Stimulated activated CD8-positive, alpha-beta memory T cell treated with anti-CD3 and anti-CD28 coated beads, Interleukin-4, amount 100 ng/mL, for 4 hours (primary cell): ENCODE data around the gene TYMP.
A peak's percentile ranks its signal among the peaks of the same experiment; 100 is the strongest.

Experiments
- DNase-seq, 2 donors: peaks; one replicate each; pipeline ENCODE4 v3.0.0-alpha.2; 2020; ENCODE audit warnings: low read depth in 2 of 2, low spot score in 1 of 2

The TYMP gene

DNA sequence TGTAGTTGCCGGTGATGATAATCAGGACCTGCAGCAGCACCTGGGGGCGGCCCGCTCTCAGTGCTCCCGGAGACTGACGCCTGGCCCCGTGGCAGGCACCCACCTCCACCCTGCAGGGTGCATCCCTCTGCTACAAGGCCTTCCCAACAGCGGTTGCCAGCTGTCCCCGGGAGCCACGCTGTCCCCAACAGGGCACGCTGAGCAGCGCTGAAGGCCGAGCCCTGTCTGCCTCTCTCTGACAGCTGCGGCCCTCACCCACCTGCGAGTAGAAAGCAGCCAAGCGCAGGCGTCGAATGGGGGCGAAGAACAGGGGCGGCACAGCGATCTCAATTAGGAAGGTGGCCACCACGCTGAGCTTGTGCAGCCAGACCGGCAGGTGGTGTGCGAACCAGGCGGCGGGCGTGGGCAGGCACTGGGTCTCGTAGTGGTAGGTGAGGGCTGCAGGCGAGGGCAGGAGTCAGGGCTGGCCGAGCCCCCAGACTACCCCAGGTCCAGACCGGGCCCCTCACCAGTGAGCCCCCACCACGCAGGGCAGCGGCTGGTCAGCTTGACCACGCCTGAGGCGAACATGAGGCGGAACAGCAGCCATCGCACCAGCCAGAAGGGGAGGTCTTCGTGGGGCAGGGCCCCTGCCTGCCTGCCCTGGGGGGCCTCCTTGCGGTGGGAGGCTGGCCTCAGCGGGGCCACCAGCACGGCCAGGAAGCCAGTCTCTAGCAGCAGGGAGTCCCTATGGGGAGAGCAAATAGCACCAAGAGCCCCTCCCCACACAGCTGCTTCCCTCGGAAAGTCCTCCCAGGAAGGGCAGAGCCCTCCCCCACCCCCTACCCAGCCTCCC, 23.8 kb downstream of the TYMP start:
- DNase-seq, result no peak

DNA sequence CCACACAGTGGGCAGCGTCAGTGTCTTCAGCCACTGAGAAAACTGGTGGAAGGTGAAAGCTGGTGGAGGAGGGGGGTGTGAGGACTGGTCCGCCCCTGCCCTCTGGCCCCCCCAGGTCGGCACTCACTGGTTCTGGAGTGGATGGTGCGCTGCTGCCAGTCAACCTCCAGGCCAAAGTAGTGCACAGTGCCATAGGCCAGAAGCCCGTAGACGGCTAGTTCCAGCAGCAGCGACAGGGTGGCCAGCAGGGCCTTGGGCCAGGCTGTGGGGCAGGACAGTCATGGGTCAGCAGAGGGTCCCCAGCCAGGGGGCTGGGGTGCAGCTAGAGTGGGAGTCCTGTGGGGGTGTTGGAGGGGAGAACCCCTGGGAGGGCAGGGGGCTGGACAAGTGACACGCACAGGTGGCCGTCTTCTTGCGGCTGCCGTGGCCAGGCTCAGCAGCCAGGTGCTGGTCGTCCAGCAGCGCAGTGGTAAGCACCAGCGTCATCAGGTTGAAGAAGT, 24.5 kb downstream of the TYMP start:
- DNase-seq, result no peak

GRCh38 chr22:50504369-50505211, 25.2 kb downstream of the TYMP start:
- DNase-seq, result no peak

- DNase-seq, result no peak
These were observed 26.2 kb downstream of the TYMP start for GRCh38 chr22:50503475-50504145.

- DNase-seq, result no peak
These were observed 27.0 kb downstream of the TYMP start for GRCh38 chr22:50502628-50503474.

DNA sequence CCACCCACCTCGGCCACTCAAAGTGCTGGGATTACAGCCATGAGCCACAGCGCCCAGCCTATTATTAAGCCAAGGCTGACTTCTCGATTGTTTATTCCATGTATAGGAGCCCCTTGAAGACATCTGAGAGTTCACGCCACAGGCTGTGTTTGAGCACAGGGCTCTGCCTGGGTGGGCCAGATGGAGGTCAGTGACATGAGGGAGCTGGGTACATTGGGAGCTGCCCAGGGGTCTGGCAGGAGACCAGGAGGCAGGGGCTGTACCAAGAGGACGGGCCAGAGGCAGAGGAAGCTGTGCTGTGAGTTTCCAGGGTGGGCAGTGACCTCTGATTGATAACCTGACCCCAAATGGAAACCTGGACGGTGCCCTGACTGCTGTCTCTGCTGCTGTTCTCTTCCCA, 27.7 kb downstream of the TYMP start:
- no peak for DNase-seq

GRCh38 chr22:50500452-50500851, 29.4 kb downstream of the TYMP start:
- DNase-seq, result no peak

- peak; percentile 42 to 49 for DNase-seq
These were observed 31.4 kb downstream of the TYMP start for GRCh38 chr22:50498322-50498890.

- DNase-seq, result no peak
These were observed 32.7 kb downstream of the TYMP start for GRCh38 chr22:50497093-50497492.

- DNase-seq, result no peak
These were observed 39.1 kb downstream of the TYMP start for GRCh38 chr22:50490531-50491308.

DNA sequence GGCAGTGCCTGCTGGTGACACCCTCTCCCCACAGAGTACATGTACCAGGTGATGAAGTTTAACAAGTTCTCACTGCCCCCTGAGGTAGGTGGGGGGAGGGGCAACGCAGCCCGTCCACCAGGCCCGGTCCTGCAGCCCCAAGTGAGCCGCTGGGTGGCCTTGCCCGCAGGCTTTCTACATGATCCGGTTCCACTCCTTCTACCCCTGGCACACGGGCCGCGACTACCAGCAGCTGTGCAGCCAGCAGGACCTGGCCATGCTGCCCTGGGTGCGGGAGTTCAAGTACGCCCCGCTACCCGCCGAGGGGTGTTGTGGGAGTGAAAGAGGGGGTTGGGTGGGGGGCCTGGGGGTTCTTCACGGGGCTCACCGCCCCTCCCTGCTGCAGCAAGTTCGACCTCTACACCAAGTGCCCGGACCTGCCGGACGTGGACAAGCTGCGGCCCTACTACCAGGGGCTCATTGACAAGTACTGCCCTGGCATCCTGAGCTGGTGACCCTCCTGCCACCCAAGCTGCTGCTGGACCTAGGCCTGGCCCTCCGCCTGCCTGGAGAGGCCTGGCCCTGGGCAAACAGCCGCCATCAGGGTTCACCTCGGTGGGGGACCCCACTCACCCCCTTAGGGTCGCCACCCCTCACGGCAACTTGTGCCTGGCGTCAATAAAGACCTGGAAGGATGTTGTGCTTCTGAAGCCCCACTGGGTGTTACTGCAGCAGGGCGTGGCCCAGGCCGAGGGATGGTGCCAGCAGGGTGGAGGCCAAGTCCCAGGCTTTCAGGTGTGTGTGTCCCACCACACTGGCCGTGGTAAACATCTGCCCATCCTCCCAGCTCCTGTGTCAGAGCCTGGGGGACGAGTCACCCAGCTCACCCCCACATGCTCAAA, 40.2 kb downstream of the TYMP start:
- DNase-seq, result no peak

DNA sequence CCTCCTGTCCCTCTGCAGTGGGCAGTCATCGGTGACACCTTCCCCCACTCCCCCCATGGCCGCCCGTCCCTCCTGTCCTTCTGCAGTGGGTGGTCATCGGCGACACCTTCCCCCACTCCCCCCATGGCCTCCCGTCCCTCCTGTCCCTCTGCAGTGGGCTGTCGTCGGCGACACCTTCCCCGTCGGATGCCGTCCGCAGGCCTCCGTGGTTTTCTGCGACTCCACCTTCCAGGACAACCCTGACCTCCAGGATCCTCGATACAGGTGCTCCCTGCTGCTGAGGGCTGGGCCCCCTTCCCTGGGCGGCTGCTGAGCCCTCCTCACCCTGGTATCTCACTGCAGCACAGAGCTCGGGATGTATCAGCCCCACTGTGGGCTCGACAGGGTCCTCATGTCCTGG, 40.9 kb downstream of the TYMP start:
- DNase-seq, result no peak

GRCh38 chr22:50488006-50488677, 41.7 kb downstream of the TYMP start:
- DNase-seq, result no peak

DNA sequence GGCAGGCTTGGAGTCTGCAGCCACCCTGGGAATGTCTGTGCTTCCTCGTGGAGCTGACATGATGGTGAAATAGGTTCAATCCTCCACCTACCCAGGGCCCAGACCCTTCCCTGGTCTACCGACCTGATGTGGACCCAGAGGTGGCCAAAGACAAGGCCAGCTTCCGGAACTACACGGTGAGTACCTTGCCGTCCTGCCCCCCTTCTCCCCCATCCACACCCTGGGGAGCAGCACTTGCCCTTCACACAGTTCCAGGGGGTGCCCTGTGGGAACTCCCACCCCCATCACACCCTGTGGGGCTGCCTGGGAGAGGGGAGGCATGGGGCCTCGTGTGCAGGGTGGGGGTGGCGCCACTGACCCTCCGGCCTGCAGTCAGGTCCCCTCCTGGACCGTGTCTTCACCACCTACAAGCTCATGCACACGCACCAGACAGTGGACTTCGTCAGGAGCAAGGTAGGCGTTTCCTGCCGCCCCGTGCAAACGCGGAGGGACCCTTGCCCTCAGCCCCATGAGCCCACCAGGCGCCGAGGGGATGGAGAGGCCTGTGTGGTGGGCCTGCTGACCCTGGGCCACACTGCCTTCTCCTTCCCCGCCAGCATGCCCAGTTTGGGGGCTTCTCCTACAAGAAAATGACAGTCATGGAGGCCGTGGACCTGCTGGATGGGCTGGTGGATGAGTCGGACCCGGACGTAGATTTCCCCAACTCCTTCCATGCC, 42.4 kb downstream of the TYMP start:
- no peak for DNase-seq

DNA sequence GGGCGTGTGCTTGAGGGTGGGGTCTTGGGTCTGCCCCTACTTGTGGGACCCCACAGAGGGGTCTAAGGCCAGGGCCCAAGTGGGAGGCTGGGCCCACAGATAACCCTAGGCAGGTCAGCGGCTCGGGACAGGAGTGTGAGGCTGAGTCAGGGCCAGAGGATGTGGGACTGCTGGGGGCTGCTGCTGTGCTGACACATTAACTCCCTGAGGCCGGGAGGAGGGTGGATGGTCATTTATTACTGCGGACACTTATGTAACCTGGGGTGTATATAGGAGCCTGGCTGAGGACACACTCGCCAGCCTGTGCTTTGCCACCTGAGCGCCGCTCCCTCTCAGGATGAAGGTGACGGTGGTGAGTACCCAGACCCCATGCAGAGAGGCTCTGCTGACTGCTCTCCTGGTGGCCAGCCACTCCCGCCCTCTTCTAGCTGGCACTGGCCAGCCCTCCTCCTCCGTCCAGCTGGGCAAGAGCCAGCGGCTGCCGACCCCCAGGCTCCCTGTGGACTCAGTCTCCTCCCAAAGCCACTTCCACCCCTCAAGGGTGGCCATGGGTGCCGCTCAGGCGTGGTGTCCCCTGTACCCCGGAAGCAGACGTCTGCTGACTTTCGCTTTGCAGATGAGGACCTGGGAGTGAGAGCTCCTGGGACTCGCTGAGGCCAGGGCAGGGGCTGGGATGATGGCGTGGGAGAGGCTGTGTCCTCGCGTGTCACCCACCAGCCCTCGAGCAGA, 43.1 kb downstream of the TYMP start, which contains the start of gene MIOX:
TSS of gene MIOX (plus strand) at position 299 of the 729 bp plus-strand sequence. CDS start at position 338, 39 bp downstream.
- DNase-seq, result no peak
